Fibroblast of mammary gland (primary cell): Measurements from ENCODE around the gene PFN4.

ENCODE experiments used
- DNase-seq: peaks from one replicate; pipeline ENCODE4 v3.0.0-alpha.2; 2010; ENCODE audit warnings: low read depth
- H3K4me3 ChIP-seq: 2 replicates; pipeline ENCODE4 v1.5.1; 2011; ENCODE audit warnings: low read depth, mild to moderate bottlenecking, low read length, moderate library complexity; ENCODE audit not compliant: control insufficient read depth
- CTCF ChIP-seq: conservative IDR thresholded peaks from 2 replicates; pipeline ENCODE4 v1.5.1; 2011; ENCODE audit warnings: low read depth, low read length, inconsistent platforms; ENCODE audit not compliant: control insufficient read depth, insufficient read depth

Gene PFN4

GRCh38 chr2:24080701-24081100 is 42.4 kb downstream of the PFN4 start:
- H3K4me3 ChIP-seq, result no peak overlapping the region
- DNase-seq, result no peak
- TF ChIP-seq CTCF, result no peak

GRCh38 chr2:24077879-24078278 is 45.3 kb downstream of the PFN4 start:
- TF ChIP-seq CTCF, result no peak
- peak overlapping the region; percentile 99 for H3K4me3 ChIP-seq
- no peak for DNase-seq

- H3K4me3 ChIP-seq, result peak overlapping the region; percentile 99
- no peak for TF ChIP-seq CTCF
- DNase-seq, result no peak
These were observed 45.6 kb downstream of the PFN4 start for GRCh38 chr2:24077535-24077877.

DNA sequence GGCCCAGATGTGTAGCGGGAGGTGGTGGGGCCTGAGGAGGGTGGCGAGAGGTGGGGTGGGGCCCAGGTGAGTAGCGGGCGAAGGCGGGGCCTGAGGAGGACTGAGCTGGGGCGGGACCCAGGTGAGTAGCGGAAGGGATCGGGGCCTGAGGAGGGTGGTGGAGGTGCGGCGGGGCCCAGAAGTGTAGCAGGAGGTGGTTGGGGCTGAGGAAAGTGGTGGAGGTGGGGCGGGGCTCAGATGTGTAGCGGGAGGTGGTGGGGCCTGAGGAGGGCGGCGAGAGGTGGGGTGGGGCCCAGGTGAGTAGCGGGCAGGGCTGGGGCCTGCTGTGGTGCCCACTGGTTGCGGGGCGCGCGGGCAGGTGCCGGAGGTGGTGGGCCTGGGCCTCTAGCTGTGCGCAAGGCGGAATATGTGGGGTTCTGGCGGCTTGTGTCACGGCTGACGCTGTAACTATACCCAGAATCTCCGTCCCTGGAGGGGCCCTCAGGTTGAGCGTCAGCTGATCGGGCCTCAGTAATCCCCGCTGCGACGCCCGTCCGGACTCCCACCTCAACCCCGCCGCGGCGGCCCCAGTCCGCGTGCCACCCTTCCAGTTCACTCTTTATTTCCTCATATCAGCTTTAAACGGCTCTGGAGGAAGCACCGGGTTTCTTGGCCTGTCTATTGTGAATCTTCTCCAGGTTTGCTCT is 46.1 kb downstream of the PFN4 start:
- peak overlapping the region; percentile 99 for H3K4me3 ChIP-seq
- peak; percentile 13 for DNase-seq

DNA sequence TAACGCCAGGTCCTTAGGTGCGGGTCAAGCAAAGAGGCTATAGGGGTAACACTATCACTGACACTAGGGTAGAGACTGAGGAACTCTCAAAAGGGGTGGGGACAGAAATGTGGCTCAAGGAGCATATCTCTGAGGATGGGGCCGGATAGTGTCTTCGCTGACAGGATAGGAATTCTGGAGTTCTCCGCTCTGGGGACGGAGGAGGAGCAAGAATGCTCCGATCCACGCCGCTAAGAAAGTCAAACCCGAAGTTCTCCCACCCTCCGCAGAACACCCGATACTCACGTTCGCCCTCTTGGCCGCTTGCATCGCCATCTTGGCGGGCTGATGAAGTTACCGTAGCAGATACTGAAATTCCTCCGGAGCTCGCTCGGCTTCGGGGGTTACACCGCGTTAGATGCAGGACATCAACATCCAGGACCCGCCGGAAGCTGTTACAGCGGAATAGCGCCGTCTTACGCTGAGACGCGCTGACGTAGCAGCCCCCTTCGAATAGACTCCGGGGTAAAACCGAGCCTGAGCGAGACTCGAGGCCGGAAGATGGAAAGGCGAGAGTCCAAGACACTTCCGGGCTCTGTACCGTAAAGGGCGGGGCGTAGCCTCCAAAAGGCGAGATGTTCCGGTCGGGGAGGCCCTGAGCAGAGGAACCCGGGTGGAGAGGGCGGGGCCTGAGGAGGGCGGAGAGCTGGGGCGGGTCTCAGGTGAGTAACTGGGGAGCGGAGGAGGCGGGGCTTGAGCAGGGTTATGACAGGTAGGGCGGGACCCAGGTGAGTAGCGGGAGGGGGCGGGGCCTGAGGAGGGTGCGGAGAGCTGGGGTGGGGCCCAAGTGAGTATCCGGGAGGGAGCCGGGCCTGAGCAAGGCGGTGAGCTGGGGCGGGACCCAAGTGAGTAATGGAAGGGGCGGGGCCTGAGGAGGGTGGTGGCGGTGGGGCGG is 47.0 kb downstream of the PFN4 start, which contains the start of gene SF3B6:
Gene SF3B6, minus strand, starts transcription at position 412 of the 934 bp plus-strand sequence. Its CDS starts 97 bp downstream, at position 315.
- DNase-seq, result peak; percentile 98
- peak within 1 kb of the TSS; percentile 99 for H3K4me3 ChIP-seq
- no peak for TF ChIP-seq CTCF

More for the DNA sequence above, 46.1 kb downstream of the PFN4 start:
- no peak for TF ChIP-seq CTCF

GRCh38 chr2:24075259-24075658 is 47.9 kb downstream of the PFN4 start:
- DNase-seq, result no peak
- TF ChIP-seq CTCF, result no peak
- peak overlapping the region; percentile 99 for H3K4me3 ChIP-seq
